Colonic mucosa (tissue), 4 donors: ENCODE data around the gene CBR3. TPM values are rescaled to one million over a fixed set of nuclear protein-coding genes. Genes with fewer than 3 reads are reported as not detected.

Source experiments
- DNase-seq: peaks from one replicate; pipeline ENCODE4 v3.0.0-alpha.2; 2020
- H3K27ac ChIP-seq: fragments of 200-600 bp; one replicate; pipeline ENCODE4 v1.8.0; 2021
- H3K27me3 ChIP-seq: fragments of 200-600 bp; one replicate; pipeline ENCODE4 v1.8.0; 2021
- H3K36me3 ChIP-seq: fragments of 200-600 bp; one replicate; pipeline ENCODE4 v1.8.0; 2021
- H3K4me1 ChIP-seq: fragments of 200-600 bp; one replicate; pipeline ENCODE4 v1.8.0; 2021; ENCODE audit warnings: mild to moderate bottlenecking
- H3K4me3 ChIP-seq: fragments of 200-600 bp; one replicate; pipeline ENCODE4 v1.8.0; 2021
- H3K9ac ChIP-seq, 2 donors: one replicate each; pipeline ENCODE4 v1.7.0; 2013; ENCODE audit warnings: control low read depth in 2 of 2, low read depth in 2 of 2, low read length in 2 of 2
- H3K9me3 ChIP-seq: fragments of 200-600 bp; one replicate; pipeline ENCODE4 v1.8.0; 2021
- CTCF ChIP-seq: fragments of 200-600 bp; IDR thresholded peaks from one replicate; pipeline ENCODE4 v1.8.0; 2022; ENCODE audit warnings: antibody characterized with exemption, mild to moderate bottlenecking
- intact Hi-C: fragments of 100-400 bp; cut with DNase I; formaldehyde crosslinking; loops from one replicate; pipeline ENCODE4 v1.14.1; 2022
- total RNA-seq, 2 donors: library from RNA; stranded (reverse); fragmentation: NEBNext Ultra II Directional in 1 of 2; extraction: Animal tissue kit (Norgen Biotek cat#: 25700) in 1 of 2; gene quantifications; one replicate each; pipeline ENCODE4 v1.2.1, GENCODE V29; 2021
- donor health status: healthy.
- donor health status: DM: no; HTN: no; CAD: no.
- donor health status: DM: no; HTN: no; CAD: no.

Gene CBR3
- 1 to 10 TPM; 2.2 TPM for total RNA-seq

- intact Hi-C loops, result no loop called here
- TF ChIP-seq CTCF, result no peak
- peak within 1 kb of the TSS; percentile 54 for H3K4me3 ChIP-seq
- peak within 1 kb of the TSS; percentile 78 to 79 for H3K9ac ChIP-seq
- no peaks in the 10 kb centered on the region for H3K36me3 ChIP-seq
- no peaks in the 10 kb centered on the region for H3K27me3 ChIP-seq
- no peaks in the 10 kb centered on the region for H3K9me3 ChIP-seq
- H3K4me1 ChIP-seq, result peaks cover 6% of the 10 kb centered on the region
- peak; percentile 69 for DNase-seq
- peak within 1 kb of the TSS; percentile 78 for H3K27ac ChIP-seq
These were observed at the start of gene CBR3 for GRCh38 chr21:36134803-36135390. TSS of gene CBR3 (plus strand) at chr21:36135079. CDS start at chr21:36135193, 114 bp downstream.

- H3K9me3 ChIP-seq, result no peaks in the 10 kb centered on the region
- intact Hi-C loops, result no loop called here
- no peak for DNase-seq
- H3K4me1 ChIP-seq, result no peaks in the 10 kb centered on the region
- no peak overlapping the region for H3K4me3 ChIP-seq
- TF ChIP-seq CTCF, result no peak
- H3K9ac ChIP-seq, result no peak overlapping the region
- H3K27me3 ChIP-seq, result no peaks in the 10 kb centered on the region
- no peaks in the 10 kb centered on the region for H3K36me3 ChIP-seq
- no peak overlapping the region for H3K27ac ChIP-seq
These were observed 47.3 kb upstream of the CBR3 start for GRCh38 chr21:36087362-36088138.

GRCh38 chr21:36089946-36090345 is 44.9 kb upstream of the CBR3 start:
- H3K27me3 ChIP-seq, result no peaks in the 10 kb centered on the region
- no peak overlapping the region for H3K9ac ChIP-seq
- intact Hi-C loops, result no loop called here
- no peaks in the 10 kb centered on the region for H3K36me3 ChIP-seq
- H3K4me3 ChIP-seq, result no peak overlapping the region
- no peak for DNase-seq
- no peak for TF ChIP-seq CTCF
- no peak overlapping the region for H3K27ac ChIP-seq
- H3K4me1 ChIP-seq, result no peaks in the 10 kb centered on the region
- H3K9me3 ChIP-seq, result no peaks in the 10 kb centered on the region

DNA sequence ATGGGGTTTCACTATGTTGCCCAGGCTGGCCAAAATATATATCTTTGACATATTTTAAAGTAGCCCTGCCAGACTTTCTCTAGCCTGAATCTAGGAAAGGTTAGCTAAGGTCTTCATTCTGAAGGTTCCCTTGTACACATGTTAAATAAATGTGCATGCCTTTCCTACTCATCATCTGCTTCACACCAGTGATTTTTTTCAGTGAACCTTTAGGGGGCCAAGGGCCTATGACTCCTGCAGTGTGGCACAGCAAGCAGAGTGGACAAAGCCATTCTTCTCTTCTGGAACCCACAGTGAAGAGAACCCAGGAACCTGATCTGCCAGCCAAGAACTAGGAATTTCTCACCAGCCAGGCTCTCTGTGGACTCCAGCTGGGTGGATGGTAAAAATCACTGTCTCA is 42.2 kb upstream of the CBR3 start:
- H3K36me3 ChIP-seq, result no peaks in the 10 kb centered on the region
- DNase-seq, result no peak
- no peaks in the 10 kb centered on the region for H3K9me3 ChIP-seq
- H3K27me3 ChIP-seq, result no peaks in the 10 kb centered on the region
- no peak overlapping the region for H3K4me3 ChIP-seq
- TF ChIP-seq CTCF, result no peak
- intact Hi-C loops, result no loop called here
- no peak overlapping the region for H3K27ac ChIP-seq
- no peaks in the 10 kb centered on the region for H3K4me1 ChIP-seq
- H3K9ac ChIP-seq, result no peak overlapping the region

- TF ChIP-seq CTCF, result no peak
- H3K27me3 ChIP-seq, result no peaks in the 10 kb centered on the region
- no peak for DNase-seq
- no peak overlapping the region for H3K9ac ChIP-seq
- H3K9me3 ChIP-seq, result no peaks in the 10 kb centered on the region
- no peak overlapping the region for H3K27ac ChIP-seq
- intact Hi-C loops, result no loop called here
- H3K4me1 ChIP-seq, result no peaks in the 10 kb centered on the region
- H3K36me3 ChIP-seq, result no peaks in the 10 kb centered on the region
- H3K4me3 ChIP-seq, result no peak overlapping the region
These were observed 41.4 kb upstream of the CBR3 start for GRCh38 chr21:36093512-36093911.
